Articular chondrocyte of knee joint (primary cell): Measurements from ENCODE around the gene KCTD3. TPM values are rescaled to one million over a fixed set of nuclear protein-coding genes. Genes with fewer than 3 reads are reported as not detected.

ENCODE experiments used
- small RNA-seq: library from RNA; depleted of rRNA; stranded (forward); fragments of <200 nt; gene quantifications from one replicate; pipeline ENCODE3, GENCODE V24; 2012
- total RNA-seq: library from RNA; depleted of rRNA; stranded (reverse); fragments of >200 nt; gene quantifications from 2 replicates; pipeline ENCODE4 v1.2.3, GENCODE V29; 2012

Gene KCTD3
- 51.5 and 56.6 TPM in 2 replicates for total RNA-seq

GRCh38 chr1:215566556-215567490 lies at the start of gene KCTD3:
TSS of gene KCTD3 (plus strand) at chr1:215567304. CDS start at chr1:215567686, 382 bp downstream.

Small RNAs within 50 kb of the gene (small RNA-seq; reads per million reads assigned to genes)
- not detected for gene RF00108
